Mucosa of rectum (tissue), 2 donors: ENCODE results near the gene DNASE1L2.
A peak's percentile ranks its signal among the peaks of the same experiment; 100 is the strongest.

ENCODE experiments used
- H3K27ac ChIP-seq, 2 donors: one replicate each; pipeline ENCODE4 v1.7.0; 2013; ENCODE audit warnings: inconsistent platforms in 2 of 2, low read depth in 2 of 2, low read length in 2 of 2
- H3K27me3 ChIP-seq, 2 donors: one replicate each; pipeline ENCODE4 v1.7.0; 2013; ENCODE audit warnings: low read length in 2 of 2; ENCODE audit not compliant: control insufficient read depth in 2 of 2, insufficient read depth in 2 of 2
- H3K36me3 ChIP-seq, 2 donors: one replicate each; pipeline ENCODE4 v1.7.0; 2013; ENCODE audit warnings: low read length in 2 of 2; ENCODE audit not compliant: control insufficient read depth in 2 of 2, insufficient read depth in 2 of 2
- H3K4me1 ChIP-seq, 2 donors: one replicate each; pipeline ENCODE4 v1.7.0; 2013; ENCODE audit warnings: low read length in 2 of 2, mild to moderate bottlenecking in 1 of 2; ENCODE audit not compliant: control insufficient read depth in 2 of 2, insufficient read depth in 2 of 2
- H3K4me3 ChIP-seq, 2 donors: one replicate each; pipeline ENCODE4 v1.7.0; 2013; ENCODE audit warnings: low read length in 2 of 2
- H3K9ac ChIP-seq, 2 donors: one replicate each; pipeline ENCODE4 v1.7.0; 2013; ENCODE audit warnings: low read length in 2 of 2, low read depth in 1 of 2, mild to moderate bottlenecking in 1 of 2
- H3K9me3 ChIP-seq, 2 donors: one replicate each; pipeline ENCODE4 v1.7.0; 2013; ENCODE audit warnings: low read length in 2 of 2; ENCODE audit not compliant: control insufficient read depth in 2 of 2
- donor health status: healthy.
- donor health status: Normal muscosa, but diverticular disease.

Gene DNASE1L2, protein sequence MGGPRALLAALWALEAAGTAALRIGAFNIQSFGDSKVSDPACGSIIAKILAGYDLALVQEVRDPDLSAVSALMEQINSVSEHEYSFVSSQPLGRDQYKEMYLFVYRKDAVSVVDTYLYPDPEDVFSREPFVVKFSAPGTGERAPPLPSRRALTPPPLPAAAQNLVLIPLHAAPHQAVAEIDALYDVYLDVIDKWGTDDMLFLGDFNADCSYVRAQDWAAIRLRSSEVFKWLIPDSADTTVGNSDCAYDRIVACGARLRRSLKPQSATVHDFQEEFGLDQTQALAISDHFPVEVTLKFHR

DNA sequence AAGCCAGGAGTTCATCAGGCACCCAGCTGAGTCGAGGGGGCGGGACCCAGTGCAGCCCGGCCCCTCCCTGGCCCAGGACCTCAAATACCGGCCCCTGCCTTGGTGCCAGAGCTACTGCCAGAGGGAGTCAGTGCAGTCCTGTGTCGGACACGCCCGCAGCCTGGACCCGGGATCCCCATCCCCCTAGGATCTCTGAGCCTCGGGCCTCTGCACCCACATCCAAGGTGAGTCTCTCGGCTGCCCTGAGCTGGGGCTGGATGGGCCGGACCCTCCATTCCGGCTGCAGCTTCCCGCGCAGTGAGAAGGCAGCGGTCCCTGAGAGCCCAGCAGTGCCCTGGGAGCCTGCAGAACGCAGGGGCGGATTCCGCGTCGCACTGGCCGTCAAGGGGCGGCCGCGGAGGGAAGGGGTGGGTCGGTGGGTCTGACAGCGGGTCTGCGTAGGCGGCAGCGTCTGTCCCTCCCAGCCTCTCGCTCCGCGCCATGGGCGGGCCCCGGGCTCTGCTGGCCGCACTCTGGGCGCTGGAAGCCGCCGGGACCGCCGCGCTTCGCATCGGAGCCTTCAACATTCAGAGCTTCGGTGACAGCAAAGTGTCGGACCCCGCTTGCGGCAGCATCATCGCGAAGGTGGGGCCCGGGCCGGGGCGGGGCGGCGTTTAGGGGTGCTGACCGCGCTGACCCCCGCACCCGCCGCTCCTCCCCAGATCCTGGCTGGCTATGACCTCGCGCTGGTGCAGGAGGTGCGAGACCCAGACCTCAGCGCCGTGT, at the start of gene DNASE1L2:
DNASE1L2 (plus strand) TSS at position 108 of the 765 bp plus-strand sequence; CDS start at position 481, 373 bp downstream.
- Histone ChIP-seq H3K9ac (no peak within 1 kb of the TSS), H3K36me3 (peaks cover 31 to 33% of the 10 kb centered on the region in 2 donors), H3K4me3 (peak within 1 kb of the TSS in 1 of 2 donors; percentile 35), H3K27me3 (peaks cover 9 to 17% of the 10 kb centered on the region in 2 donors), H3K4me1 (peaks cover 11 to 14% of the 10 kb centered on the region in 2 donors), H3K9me3 (no peaks in the 10 kb centered on the region), H3K27ac (no peak within 1 kb of the TSS)

- Histone ChIP-seq H3K4me3 (no peak overlapping the region), H3K9me3 (no peaks in the 10 kb centered on the region), H3K4me1 (no peaks in the 10 kb centered on the region), H3K27ac (no peak overlapping the region), H3K27me3 (peaks cover 2 to 8% of the 10 kb centered on the region in 2 donors), H3K36me3 (no peaks in the 10 kb centered on the region), H3K9ac (no peak overlapping the region)
Observed at GRCh38 chr16:2186505-2186904, 49.7 kb upstream of the DNASE1L2 start.

GRCh38 chr16:2187212-2187611, 49.0 kb upstream of the DNASE1L2 start:
- no peaks in the 10 kb centered on the region for H3K4me1 ChIP-seq
- no peaks in the 10 kb centered on the region for H3K9me3 ChIP-seq
- no peak overlapping the region for H3K9ac ChIP-seq
- no peaks in the 10 kb centered on the region for H3K36me3 ChIP-seq
- H3K27ac ChIP-seq = no peak overlapping the region
- H3K27me3 ChIP-seq = peaks cover 2 to 8% of the 10 kb centered on the region in 2 donors
- H3K4me3 ChIP-seq = no peak overlapping the region

GRCh38 chr16:2188395-2188794, 47.8 kb upstream of the DNASE1L2 start:
- H3K36me3 ChIP-seq = no peaks in the 10 kb centered on the region
- H3K4me1 ChIP-seq = no peaks in the 10 kb centered on the region
- H3K9me3 ChIP-seq = no peaks in the 10 kb centered on the region
- H3K9ac ChIP-seq = no peak overlapping the region
- peaks cover 2 to 8% of the 10 kb centered on the region in 2 donors for H3K27me3 ChIP-seq
- no peak overlapping the region for H3K4me3 ChIP-seq
- no peak overlapping the region for H3K27ac ChIP-seq

DNA sequence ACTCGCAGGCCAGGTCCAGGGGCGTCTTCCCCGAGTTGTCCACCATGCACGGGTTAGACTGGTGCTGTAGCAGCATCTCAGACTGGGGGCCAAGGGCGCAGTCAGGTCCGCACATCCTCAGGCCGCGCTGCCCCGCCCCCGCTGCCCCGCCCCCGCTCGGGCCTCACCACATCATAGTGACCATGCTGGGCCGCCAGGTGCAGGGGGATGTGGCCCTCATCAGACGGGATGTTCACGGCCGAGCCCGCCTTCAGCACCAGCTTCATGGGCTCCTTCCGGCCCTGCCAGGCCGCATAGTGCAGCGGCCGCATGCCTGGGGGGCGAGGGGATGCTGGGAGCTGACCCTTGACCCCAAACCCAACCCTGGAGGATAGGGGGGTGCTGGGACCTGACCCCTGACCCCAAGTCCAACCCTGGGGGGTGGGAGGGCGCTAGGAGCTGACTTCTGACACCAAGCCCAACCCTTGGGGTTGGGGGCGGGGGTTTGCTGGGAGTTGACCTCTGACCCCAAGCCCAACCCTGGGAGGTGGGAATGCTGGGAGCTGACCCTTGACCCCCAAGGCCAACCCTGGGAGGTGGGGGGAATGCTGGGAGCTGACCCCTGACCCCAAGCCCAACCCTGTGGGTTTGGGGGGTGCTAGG, 46.9 kb upstream of the DNASE1L2 start:
- H3K4me1 ChIP-seq = no peaks in the 10 kb centered on the region
- peaks cover 6 to 10% of the 10 kb centered on the region in 2 donors for H3K27me3 ChIP-seq
- H3K27ac ChIP-seq = no peak overlapping the region
- no peak overlapping the region for H3K4me3 ChIP-seq
- no peaks in the 10 kb centered on the region for H3K36me3 ChIP-seq
- H3K9me3 ChIP-seq = no peaks in the 10 kb centered on the region
- no peak overlapping the region for H3K9ac ChIP-seq

- H3K9ac ChIP-seq = no peak overlapping the region
- H3K27me3 ChIP-seq = peaks cover 13 to 15% of the 10 kb centered on the region in 2 donors
- H3K27ac ChIP-seq = no peak overlapping the region
- no peaks in the 10 kb centered on the region for H3K36me3 ChIP-seq
- no peaks in the 10 kb centered on the region for H3K4me1 ChIP-seq
- no peaks in the 10 kb centered on the region for H3K9me3 ChIP-seq
- no peak overlapping the region for H3K4me3 ChIP-seq
Observed at GRCh38 chr16:2190002-2190658, 46.1 kb upstream of the DNASE1L2 start.

DNA sequence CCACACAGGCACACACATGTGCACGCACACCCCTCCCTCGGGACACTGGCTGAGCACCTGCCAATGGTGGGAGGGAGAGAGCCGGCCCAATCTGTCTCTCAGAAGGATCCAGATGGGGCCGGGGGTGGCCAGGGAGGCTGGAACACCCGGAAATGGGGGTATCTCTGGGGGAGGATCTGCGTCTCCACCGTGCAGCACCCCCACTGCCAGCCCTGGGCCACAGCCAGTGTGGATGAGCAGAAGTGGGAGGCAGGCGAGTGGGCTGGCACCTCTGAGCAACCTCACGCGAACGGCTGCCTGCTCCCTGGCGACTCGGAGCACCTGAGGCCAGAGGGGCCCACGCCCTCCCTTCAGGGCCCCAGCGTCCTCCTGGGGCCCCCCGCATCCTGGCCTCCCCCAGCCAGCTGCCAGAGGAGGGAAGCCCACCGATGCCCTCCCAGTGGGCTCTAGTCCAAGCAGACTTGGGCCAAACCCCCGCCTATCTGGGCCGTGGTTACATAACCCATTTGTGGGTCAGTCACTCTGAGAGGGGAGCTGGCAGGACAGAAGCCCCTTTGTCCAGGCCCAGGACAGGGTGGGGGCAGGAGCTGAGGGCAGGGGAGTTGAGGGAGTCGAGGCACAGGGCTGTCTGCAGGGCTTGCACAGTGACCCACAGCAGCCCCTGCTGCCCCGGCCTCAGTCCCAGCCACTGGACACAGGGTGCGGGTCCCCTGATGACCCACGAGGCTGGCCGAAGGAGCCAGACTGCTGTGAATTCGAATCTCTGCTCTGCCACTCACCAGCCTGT, 45.4 kb upstream of the DNASE1L2 start:
- Histone ChIP-seq H3K27ac (no peak overlapping the region), H3K36me3 (no peaks in the 10 kb centered on the region), H3K9ac (no peak overlapping the region), H3K4me1 (peaks cover 0 to 3% of the 10 kb centered on the region in 2 donors), H3K27me3 (peaks cover 17 to 20% of the 10 kb centered on the region in 2 donors), H3K9me3 (no peaks in the 10 kb centered on the region), H3K4me3 (no peak overlapping the region)

DNA sequence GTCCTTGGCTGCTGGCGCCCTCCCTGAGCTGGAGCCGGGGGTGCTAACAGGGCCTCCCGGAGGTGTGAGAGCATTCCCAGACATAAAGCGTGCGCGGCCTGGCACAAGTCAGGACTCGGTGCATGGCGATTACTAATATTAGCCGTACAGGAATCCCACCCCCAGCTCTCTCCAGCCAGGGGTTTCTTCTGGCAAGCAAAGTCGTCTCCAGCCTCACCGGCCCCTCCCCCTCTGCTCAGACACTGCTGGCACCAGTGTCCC, 44.9 kb upstream of the DNASE1L2 start:
- Histone ChIP-seq H3K27ac (no peak overlapping the region), H3K27me3 (peaks cover 17 to 20% of the 10 kb centered on the region in 2 donors), H3K36me3 (no peaks in the 10 kb centered on the region), H3K4me1 (peaks cover 0 to 4% of the 10 kb centered on the region in 2 donors), H3K9me3 (no peaks in the 10 kb centered on the region), H3K9ac (no peak overlapping the region), H3K4me3 (no peak overlapping the region)

GRCh38 chr16:2194166-2194834, 41.9 kb upstream of the DNASE1L2 start:
- no peak overlapping the region for H3K27ac ChIP-seq
- H3K4me3 ChIP-seq = no peak overlapping the region
- H3K9me3 ChIP-seq = no peaks in the 10 kb centered on the region
- H3K36me3 ChIP-seq = no peaks in the 10 kb centered on the region
- no peak overlapping the region for H3K9ac ChIP-seq
- H3K27me3 ChIP-seq = peaks cover 30 to 37% of the 10 kb centered on the region in 2 donors
- peaks cover 0 to 4% of the 10 kb centered on the region in 2 donors for H3K4me1 ChIP-seq
